Coronary artery (tissue), 2 donors: ENCODE results near the gene RHAG.

Experiments
- DNase-seq: peaks from one replicate; pipeline ENCODE4 v3.0.0-alpha.2; 2017; ENCODE audit warnings: low spot score
- H3K27ac ChIP-seq, 2 donors: fragments of 200-600 bp; sonication (generic); one replicate each; pipeline ENCODE4 v1.5.1; 2016 to 2019
- H3K4me3 ChIP-seq: fragments of 200-600 bp; sonication (generic); 2 replicates; pipeline ENCODE4 v1.5.1; 2016; ENCODE audit warnings: mild to moderate bottlenecking, moderate library complexity
- CTCF ChIP-seq: fragments of 200-600 bp; sonication (generic); IDR thresholded peaks from one replicate; pipeline ENCODE4 v1.5.1; 2019; ENCODE audit warnings: antibody characterized with exemption

Gene RHAG

GRCh38 chr6:49636713-49637349, at the start of gene RHAG:
TSS of gene RHAG (minus strand) at chr6:49636839. CDS start at chr6:49636812, 27 bp downstream.
- TF ChIP-seq CTCF: no peak
- DNase-seq: no peak
- no peak within 1 kb of the TSS for H3K4me3 ChIP-seq
- H3K27ac ChIP-seq: no peak within 1 kb of the TSS

DNA sequence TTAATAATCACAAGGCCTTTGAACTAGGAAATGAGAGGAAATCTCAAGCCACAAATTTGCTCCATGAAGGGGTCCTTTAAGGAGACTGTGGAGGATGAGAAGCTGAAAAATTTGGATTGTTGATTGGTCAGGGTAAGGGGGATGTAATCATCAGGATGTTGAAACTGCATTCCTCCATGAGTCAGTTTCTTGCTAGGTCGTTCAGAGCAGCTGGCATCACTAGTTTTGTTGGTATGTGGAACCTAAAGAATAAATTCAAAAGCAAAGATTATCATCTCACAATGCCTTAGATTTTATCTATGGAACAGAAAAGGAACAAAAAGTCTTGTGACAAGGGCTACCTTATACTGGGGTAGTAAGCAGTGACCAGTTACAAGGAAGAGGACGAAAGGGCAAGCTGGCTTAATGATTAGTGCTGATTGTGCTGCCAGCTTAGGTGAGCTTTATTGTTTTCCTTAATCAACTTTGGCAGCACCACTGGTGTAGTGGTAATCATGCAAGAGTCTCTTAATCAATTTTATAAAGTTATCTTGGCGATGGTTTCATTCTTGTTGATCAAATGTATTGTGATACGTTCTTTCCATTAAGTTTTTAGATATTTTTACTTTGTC, 40.1 kb upstream of the RHAG start:
- H3K4me3 ChIP-seq: no peak overlapping the region
- H3K27ac ChIP-seq: no peak overlapping the region
- no peak for TF ChIP-seq CTCF
- DNase-seq: no peak

DNA sequence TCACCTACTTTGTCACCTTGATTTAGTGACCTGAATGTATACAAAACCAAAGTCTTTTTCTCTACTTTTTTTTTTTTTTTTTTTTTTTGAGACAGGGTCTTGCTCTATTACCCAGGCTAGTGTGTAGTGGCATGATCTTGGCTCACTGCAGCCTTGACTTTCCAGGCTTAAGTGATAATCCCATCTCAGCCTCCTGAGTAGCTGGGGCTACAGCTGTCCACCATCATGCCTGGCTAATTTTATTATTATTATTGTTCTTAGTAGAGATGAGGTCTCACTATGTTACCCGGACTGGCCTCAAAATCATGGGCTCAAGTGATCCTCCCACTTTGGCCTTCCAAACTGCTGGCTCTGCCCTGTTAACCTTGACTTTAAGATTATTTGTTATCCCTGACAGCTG, 39.2 kb upstream of the RHAG start:
- no peak overlapping the region for H3K4me3 ChIP-seq
- H3K27ac ChIP-seq: no peak overlapping the region
- no peak for DNase-seq
- no peak for TF ChIP-seq CTCF

DNA sequence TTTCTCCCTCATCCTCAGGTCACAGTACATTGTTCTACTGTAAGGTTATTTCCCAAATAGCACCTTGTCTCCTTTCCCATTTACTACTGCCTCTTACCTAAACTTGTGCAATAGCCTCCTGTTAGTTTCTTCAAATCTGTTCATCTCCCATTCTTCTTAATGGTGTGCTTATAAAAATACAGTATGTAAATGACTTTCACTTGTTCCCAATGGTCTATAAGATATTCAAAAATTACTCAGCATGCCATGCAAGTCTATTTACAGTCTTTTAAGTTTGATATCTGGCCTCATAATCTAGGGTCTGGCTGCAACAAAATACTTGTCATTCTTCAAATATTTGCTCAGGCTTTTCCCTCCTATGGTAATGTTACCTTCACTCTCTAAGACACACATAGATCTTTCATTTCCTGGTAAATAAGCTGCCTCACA, 31.5 kb upstream of the RHAG start:
- no peak for DNase-seq
- no peak overlapping the region for H3K27ac ChIP-seq

GRCh38 chr6:49666930-49667757, 30.5 kb upstream of the RHAG start:
- no peak for TF ChIP-seq CTCF
- Histone ChIP-seq H3K4me3 (no peak overlapping the region), H3K27ac (no peak overlapping the region)
- no peak for DNase-seq

More for the DNA sequence above, 31.5 kb upstream of the RHAG start:
- H3K4me3 ChIP-seq: no peak overlapping the region
- TF ChIP-seq CTCF: no peak

DNA sequence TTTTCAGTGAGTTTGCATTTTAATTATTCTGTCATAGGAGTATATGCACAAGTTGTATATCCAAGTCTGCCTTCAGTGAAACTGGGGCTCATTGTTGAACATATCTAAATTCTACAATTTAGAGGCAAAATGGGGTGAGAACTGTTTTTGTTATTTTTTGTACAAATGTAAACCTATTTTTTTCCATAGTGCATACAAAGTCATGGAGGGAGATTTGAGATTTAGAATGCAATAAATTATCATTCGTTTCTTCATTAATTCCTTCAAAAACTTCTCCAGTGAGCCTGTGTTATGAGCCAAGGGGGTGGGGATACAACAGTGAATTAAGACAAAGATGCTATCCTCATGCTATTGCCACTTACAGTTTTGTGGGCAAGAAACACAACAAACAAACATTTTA, 29.8 kb upstream of the RHAG start:
- no peak for DNase-seq
- Histone ChIP-seq H3K27ac (no peak overlapping the region), H3K4me3 (no peak overlapping the region)
- no peak for TF ChIP-seq CTCF
